HL-60 (cell line): ENCODE data around the gene COL11A2.

Experiments
- DNase-seq, 2 experiments: peaks; one replicate each; pipeline ENCODE4 v3.0.0-alpha.2; 2010 to 2020; ENCODE audit warnings: low read depth in 1 of 2, low spot score in 1 of 2
- H3K27ac ChIP-seq: fragments of 250-450 bp; sonication (Bioruptor Pico); replicated peaks from 2 replicates; pipeline ENCODE4 v1.5.1; 2020; ENCODE audit warnings: mild to moderate bottlenecking, moderate library complexity
- H3K27me3 ChIP-seq: fragments of 250-450 bp; sonication (Bioruptor Pico); 2 replicates; pipeline ENCODE4 v1.5.1; 2021; ENCODE audit warnings: mild to moderate bottlenecking, moderate library complexity; ENCODE audit not compliant: insufficient read depth, poor library complexity, severe bottlenecking
- H3K4me3 ChIP-seq: replicated peaks from 2 replicates; pipeline ENCODE4 v1.5.1; 2011; ENCODE audit warnings: mild to moderate bottlenecking, control low read depth, low read length; ENCODE audit not compliant: insufficient read depth
- GABPA ChIP-seq: IDR thresholded peaks from 2 replicates; pipeline ENCODE4 v1.6.1; 2012; ENCODE audit warnings: low read depth
- POLR2AphosphoS5 ChIP-seq: IDR thresholded peaks from 2 replicates; pipeline ENCODE4 v1.6.1; 2012; ENCODE audit warnings: low read depth
- SPI1 ChIP-seq: IDR thresholded peaks from 2 replicates; pipeline ENCODE4 v1.6.1; 2012; ENCODE audit warnings: low read depth, mild to moderate bottlenecking, borderline replicate concordance
- TF ChIP-seq, protein P1 (sequence below): IDR thresholded peaks from 2 replicates; pipeline ENCODE4 v1.6.1; 2012; ENCODE audit warnings: low read depth; ENCODE audit not compliant: insufficient replicate concordance
- TF ChIP-seq, protein P2 (sequence below): IDR thresholded peaks from one replicate; pipeline ENCODE4 v1.5.1; 2011; ENCODE audit warnings: low read length, control low read depth, inconsistent platforms; ENCODE audit not compliant: insufficient read depth

The COL11A2 gene

DNA sequence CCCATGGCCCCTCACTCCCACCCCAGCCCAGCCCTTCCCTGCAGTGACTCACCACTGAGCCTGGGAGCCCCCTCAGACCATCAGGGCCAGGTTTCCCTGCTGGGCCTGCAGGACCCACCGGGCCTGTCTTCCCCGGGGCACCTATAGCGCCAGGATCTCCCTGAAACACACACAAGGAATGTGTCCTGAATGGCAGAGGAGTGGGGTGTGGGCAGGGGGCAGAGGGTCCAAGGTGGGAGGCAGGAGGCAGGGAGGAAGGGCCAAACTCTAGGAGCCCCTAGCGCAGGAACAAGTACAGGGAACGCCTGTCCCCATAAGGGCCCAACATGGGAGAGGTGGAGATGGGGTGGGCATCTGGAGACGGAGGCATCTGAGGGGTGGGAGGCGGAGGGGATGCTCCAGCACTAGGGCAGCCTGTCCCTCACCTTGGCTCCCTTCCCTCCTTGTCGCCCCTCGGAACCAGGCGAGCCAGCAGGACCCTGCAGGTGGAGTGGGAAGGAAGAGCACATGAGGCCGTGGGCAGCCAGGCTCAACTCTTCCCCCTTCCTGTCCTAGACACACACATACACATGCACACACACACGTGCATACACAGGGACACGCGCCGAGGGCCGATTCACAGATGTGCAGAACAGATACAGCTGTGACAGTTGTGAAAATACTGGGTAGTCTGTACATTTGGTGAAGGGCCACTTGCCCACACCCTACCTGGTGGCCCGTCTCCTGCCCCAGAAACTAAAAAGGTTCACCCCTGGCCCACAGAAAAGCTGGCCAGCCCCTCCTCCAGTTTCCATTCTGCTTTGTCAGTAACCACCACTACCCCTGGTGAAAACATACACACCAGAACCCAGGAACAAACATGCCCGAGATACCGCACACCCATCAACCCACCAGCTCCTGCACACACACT lies 24.6 kb downstream of the COL11A2 start:
- TF ChIP-seq, protein P1, sequence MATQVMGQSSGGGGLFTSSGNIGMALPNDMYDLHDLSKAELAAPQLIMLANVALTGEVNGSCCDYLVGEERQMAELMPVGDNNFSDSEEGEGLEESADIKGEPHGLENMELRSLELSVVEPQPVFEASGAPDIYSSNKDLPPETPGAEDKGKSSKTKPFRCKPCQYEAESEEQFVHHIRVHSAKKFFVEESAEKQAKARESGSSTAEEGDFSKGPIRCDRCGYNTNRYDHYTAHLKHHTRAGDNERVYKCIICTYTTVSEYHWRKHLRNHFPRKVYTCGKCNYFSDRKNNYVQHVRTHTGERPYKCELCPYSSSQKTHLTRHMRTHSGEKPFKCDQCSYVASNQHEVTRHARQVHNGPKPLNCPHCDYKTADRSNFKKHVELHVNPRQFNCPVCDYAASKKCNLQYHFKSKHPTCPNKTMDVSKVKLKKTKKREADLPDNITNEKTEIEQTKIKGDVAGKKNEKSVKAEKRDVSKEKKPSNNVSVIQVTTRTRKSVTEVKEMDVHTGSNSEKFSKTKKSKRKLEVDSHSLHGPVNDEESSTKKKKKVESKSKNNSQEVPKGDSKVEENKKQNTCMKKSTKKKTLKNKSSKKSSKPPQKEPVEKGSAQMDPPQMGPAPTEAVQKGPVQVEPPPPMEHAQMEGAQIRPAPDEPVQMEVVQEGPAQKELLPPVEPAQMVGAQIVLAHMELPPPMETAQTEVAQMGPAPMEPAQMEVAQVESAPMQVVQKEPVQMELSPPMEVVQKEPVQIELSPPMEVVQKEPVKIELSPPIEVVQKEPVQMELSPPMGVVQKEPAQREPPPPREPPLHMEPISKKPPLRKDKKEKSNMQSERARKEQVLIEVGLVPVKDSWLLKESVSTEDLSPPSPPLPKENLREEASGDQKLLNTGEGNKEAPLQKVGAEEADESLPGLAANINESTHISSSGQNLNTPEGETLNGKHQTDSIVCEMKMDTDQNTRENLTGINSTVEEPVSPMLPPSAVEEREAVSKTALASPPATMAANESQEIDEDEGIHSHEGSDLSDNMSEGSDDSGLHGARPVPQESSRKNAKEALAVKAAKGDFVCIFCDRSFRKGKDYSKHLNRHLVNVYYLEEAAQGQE, result no peak
- TF ChIP-seq GABPA, result no peak
- no peak for TF ChIP-seq SPI1
- no peak for TF ChIP-seq POLR2AphosphoS5
- TF ChIP-seq, protein P2, sequence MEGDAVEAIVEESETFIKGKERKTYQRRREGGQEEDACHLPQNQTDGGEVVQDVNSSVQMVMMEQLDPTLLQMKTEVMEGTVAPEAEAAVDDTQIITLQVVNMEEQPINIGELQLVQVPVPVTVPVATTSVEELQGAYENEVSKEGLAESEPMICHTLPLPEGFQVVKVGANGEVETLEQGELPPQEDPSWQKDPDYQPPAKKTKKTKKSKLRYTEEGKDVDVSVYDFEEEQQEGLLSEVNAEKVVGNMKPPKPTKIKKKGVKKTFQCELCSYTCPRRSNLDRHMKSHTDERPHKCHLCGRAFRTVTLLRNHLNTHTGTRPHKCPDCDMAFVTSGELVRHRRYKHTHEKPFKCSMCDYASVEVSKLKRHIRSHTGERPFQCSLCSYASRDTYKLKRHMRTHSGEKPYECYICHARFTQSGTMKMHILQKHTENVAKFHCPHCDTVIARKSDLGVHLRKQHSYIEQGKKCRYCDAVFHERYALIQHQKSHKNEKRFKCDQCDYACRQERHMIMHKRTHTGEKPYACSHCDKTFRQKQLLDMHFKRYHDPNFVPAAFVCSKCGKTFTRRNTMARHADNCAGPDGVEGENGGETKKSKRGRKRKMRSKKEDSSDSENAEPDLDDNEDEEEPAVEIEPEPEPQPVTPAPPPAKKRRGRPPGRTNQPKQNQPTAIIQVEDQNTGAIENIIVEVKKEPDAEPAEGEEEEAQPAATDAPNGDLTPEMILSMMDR, result no peak
- no peak for DNase-seq
- no peak overlapping the region for H3K4me3 ChIP-seq

DNA sequence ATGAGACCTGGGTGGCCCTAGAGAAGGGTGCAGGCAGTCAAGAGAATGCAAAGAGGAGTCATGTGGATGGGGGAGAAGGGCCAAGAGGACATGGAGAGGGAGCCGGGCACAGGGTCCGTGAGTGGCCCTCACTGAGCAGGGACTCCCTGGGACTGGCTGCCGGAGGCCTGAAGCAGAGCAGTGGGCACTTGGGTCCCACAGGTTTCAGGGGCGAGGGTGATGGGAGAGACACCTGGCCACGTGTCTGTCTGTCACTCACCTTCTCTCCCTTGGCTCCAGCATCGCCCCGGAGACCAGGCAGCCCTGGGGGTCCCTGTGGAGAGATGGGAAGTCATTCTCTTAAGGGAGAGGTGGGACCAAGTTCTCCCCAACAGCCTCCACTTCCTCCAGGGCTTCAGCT lies 25.5 kb downstream of the COL11A2 start:
- H3K27ac ChIP-seq, result no peak overlapping the region
- no peak overlapping the region for H3K4me3 ChIP-seq
- DNase-seq, result no peak
- TF ChIP-seq POLR2AphosphoS5 (no peak), SPI1 (no peak)
- TF ChIP-seq, protein P2, result no peak
- TF ChIP-seq, protein P1, result no peak
- H3K27me3 ChIP-seq, result no peaks in the 10 kb centered on the region

More for the DNA sequence above, 24.6 kb downstream of the COL11A2 start:
- Histone ChIP-seq H3K27ac (no peak overlapping the region), H3K27me3 (no peaks in the 10 kb centered on the region)

DNA sequence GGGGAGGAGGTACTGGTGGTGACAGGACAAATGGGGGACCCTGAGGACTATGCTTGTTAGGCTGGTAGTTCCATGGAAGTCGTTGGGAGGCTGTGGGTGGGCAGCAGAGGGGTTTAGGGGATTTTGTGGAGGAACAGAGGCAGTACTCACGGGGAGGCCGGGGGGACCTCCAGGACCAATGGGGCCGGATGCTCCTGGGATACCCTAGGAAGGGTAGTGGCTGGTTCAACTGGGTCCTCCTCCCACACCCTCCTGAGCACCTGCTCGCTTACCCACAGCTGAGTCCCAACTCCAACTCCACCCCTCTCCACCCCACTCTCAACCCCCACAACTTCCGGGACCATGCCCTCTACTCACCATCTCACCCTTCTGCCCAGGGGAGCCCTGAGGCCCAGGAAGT lies 25.9 kb downstream of the COL11A2 start:
- TF ChIP-seq, protein P2, result no peak
- TF ChIP-seq SPI1 (no peak), POLR2AphosphoS5 (no peak), GABPA (no peak)
- TF ChIP-seq, protein P1, result no peak
- no peak for DNase-seq
- no peaks in the 10 kb centered on the region for H3K27me3 ChIP-seq
- H3K27ac ChIP-seq, result no peak overlapping the region
- H3K4me3 ChIP-seq, result no peak overlapping the region
